GM10266 (cell line): ENCODE measurements around the gene DPYD.

Experiments
- DNase-seq: peaks from one replicate; pipeline ENCODE4 v3.0.0; 2012; ENCODE audit errors: extremely low spot score
- TF ChIP-seq, protein P1 (sequence below): IDR thresholded peaks from 2 replicates; pipeline ENCODE4 v1.5.1; 2012; ENCODE audit warnings: mild to moderate bottlenecking, low read depth; ENCODE audit not compliant: control insufficient read depth, insufficient read depth; ENCODE audit errors: missing control alignments

The DPYD gene

GRCh38 chr1:97070376-97070775 is 850.5 kb downstream of the DPYD start:
- TF ChIP-seq, protein P1, sequence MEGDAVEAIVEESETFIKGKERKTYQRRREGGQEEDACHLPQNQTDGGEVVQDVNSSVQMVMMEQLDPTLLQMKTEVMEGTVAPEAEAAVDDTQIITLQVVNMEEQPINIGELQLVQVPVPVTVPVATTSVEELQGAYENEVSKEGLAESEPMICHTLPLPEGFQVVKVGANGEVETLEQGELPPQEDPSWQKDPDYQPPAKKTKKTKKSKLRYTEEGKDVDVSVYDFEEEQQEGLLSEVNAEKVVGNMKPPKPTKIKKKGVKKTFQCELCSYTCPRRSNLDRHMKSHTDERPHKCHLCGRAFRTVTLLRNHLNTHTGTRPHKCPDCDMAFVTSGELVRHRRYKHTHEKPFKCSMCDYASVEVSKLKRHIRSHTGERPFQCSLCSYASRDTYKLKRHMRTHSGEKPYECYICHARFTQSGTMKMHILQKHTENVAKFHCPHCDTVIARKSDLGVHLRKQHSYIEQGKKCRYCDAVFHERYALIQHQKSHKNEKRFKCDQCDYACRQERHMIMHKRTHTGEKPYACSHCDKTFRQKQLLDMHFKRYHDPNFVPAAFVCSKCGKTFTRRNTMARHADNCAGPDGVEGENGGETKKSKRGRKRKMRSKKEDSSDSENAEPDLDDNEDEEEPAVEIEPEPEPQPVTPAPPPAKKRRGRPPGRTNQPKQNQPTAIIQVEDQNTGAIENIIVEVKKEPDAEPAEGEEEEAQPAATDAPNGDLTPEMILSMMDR, result no peak
- DNase-seq, result no peak

- DNase-seq, result no peak
- TF ChIP-seq, protein P1, result no peak
Measured at GRCh38 chr1:97069312-97069711, 851.5 kb downstream of the DPYD start.

- TF ChIP-seq, protein P1, result no peak
- no peak for DNase-seq
Measured at GRCh38 chr1:97066860-97067259, 854.0 kb downstream of the DPYD start.

DNA sequence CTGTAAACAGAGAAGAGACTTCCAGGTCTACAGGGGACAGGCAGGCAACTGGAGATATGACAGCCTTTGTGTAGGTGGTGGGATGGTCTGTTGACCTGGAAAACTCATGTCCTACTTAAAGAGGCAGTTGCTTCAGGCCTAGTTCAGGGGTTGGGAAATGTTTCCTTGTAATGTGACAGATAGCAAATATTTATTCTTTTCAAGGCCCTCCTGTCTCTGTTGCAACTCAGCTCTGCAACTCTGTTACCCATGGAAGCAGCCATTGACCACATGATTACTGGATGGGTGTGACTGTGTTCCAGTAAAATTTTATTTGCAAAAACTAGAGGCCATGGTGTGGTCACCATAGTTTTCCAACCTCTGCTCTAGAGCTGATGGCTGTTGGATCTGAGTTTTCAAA is 857.3 kb downstream of the DPYD start:
- TF ChIP-seq, protein P1, result no peak
- no peak for DNase-seq

DNA sequence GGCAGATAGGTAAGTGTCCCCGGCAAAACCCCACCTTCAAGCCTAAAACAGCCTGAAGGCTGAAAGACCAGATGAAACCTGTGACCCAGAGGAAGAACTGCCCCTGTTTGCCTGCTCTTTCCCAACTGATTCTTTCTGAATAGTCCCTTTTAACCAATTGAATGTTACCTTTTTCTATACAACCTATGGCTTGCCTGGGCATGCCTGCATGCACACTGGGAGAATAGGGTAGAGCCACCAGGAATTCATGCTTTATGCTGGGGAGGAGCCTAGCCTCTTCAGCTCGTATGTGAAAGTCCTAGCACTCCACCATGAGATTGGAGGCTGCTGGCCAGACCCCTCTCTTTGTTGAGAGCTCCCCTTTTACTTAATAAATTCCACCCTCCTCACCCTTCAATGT is 859.2 kb downstream of the DPYD start:
- DNase-seq, result no peak
- TF ChIP-seq, protein P1, result no peak

DNA sequence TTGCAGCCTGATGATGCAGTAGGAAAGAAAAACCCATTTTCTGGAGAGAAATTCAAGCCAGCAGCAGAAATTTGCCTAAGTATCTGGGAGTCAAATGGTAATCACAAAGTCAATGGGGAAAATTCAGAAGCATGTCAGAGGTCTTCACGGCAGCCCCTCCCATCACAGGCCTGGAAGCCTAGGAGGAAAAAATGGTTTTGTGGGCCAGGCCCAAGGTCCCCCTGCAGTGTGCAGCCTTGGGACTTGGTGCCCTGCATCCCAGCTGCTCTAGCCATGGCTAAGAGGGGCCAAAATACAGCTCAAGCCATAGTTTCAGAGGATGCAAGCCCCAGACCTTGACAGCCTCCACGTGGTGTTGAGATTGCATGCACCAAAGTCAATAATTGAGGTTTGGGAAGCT is 864.4 kb downstream of the DPYD start:
- no peak for DNase-seq
- TF ChIP-seq, protein P1, result no peak

GRCh38 chr1:97053268-97053667 is 867.6 kb downstream of the DPYD start:
- DNase-seq, result no peak
- TF ChIP-seq, protein P1, result no peak

DNA sequence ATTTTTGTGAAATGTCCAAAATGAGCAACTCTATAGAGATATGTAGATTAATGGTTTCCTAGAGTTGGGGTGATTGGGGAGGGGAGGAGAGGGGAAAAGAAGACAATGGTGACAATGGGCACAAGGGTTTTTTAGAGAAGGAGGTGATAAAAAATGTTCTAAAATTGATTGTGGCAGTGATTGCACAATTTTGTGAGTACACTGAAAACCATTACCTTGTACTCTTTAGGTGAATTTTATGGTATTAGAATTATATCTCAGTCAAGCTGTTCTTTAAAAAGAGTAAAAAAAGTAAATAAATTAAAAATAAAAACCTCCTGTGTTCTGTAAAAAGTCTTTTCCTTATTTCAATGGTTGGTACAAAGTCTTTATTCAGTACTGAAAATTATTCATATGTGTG is 869.0 kb downstream of the DPYD start:
- TF ChIP-seq, protein P1, result no peak
- no peak for DNase-seq
